GM12875 (cell line): ENCODE results near the gene CELF2.

ENCODE experiments used
- H3K4me3 ChIP-seq: one replicate; pipeline ENCODE4 v1.5.1; 2011; ENCODE audit warnings: low read depth, low read length, control low read depth
- CTCF ChIP-seq: IDR thresholded peaks from 2 replicates; pipeline ENCODE4 v1.5.1; 2011; ENCODE audit warnings: low read depth, mild to moderate bottlenecking, control low read depth, inconsistent platforms, low read length, moderate library complexity, borderline replicate concordance; ENCODE audit not compliant: insufficient read depth

CELF2 gene

GRCh38 chr10:11083051-11083450 lies 65.4 kb downstream of the CELF2 start:
- TF ChIP-seq CTCF, result no peak
- no peak overlapping the region for H3K4me3 ChIP-seq

GRCh38 chr10:11085545-11085944 lies 67.9 kb downstream of the CELF2 start:
- H3K4me3 ChIP-seq, result no peak overlapping the region
- TF ChIP-seq CTCF, result no peak

- no peak for TF ChIP-seq CTCF
- H3K4me3 ChIP-seq, result no peak overlapping the region
These were observed 68.6 kb downstream of the CELF2 start for GRCh38 chr10:11086177-11086840.

GRCh38 chr10:11087372-11087771 lies 69.7 kb downstream of the CELF2 start:
- no peak for TF ChIP-seq CTCF
- no peak overlapping the region for H3K4me3 ChIP-seq

- no peak overlapping the region for H3K4me3 ChIP-seq
- TF ChIP-seq CTCF, result no peak
These were observed 71.0 kb downstream of the CELF2 start for GRCh38 chr10:11088709-11089108.

- no peak for TF ChIP-seq CTCF
- no peak overlapping the region for H3K4me3 ChIP-seq
These were observed 71.6 kb downstream of the CELF2 start for GRCh38 chr10:11089272-11089671.

- H3K4me3 ChIP-seq, result no peak overlapping the region
- no peak for TF ChIP-seq CTCF
These were observed 73.9 kb downstream of the CELF2 start for GRCh38 chr10:11091517-11092102.
